ENCODE measurements around the gene KCNAB1. TPM values are rescaled to one million over a fixed set of nuclear protein-coding genes. Genes with fewer than 3 reads are reported as not detected.

KCNAB1 gene
- total and polyA plus RNA-seq, 4 donors, result 0.76 to 2.8 (median 1.0) TPM

- DNase-seq (ENCODE audit: low spot score), result no peak
- Histone ChIP-seq H3K36me3 (ENCODE audit: control insufficient read depth in 4 of 4, insufficient read depth in 3 of 4, low read depth in 1 of 4, low read length in 3 of 4) (no peaks in the 10 kb centered on the region), H3K27ac (ENCODE audit: low read depth in 1 of 2, low read length in 2 of 2) (no peak overlapping the region), H3K27me3 (ENCODE audit: control insufficient read depth in 4 of 4, insufficient read depth in 4 of 4, low read length in 3 of 4) (no peaks in the 10 kb centered on the region), H3K9me3 (ENCODE audit: control insufficient read depth in 4 of 4, low read length in 3 of 4) (no peaks in the 10 kb centered on the region), H3K4me3 (ENCODE audit: low read depth in 1 of 3, low read length in 3 of 3) (no peak overlapping the region), H3K4me1 (ENCODE audit: control insufficient read depth in 4 of 4, insufficient read depth in 4 of 4, low read length in 3 of 4) (peaks cover 0 to 6% (median 0%) of the 10 kb centered on the region in 4 donors), H3K9ac (ENCODE audit: low read depth in 1 of 2, low read length in 2 of 2) (no peak overlapping the region)
- no peak for TF ChIP-seq FOXA1 (IDR thresholded peaks at IDR 0.05)
- TF ChIP-seq ATF3 (IDR thresholded peaks at IDR 0.05), result no peak
- no peak for TF ChIP-seq REST (IDR thresholded peaks at IDR 0.05)
- TF ChIP-seq CTCF (IDR thresholded peaks at IDR 0.05; ENCODE audit: low read depth, low read length, missing input control), result no peak
- no peak for TF ChIP-seq EGR1 (IDR thresholded peaks at IDR 0.05; ENCODE audit: low read depth in 2 of 2)
- TF ChIP-seq JUND (IDR thresholded peaks at IDR 0.05), result no peak
- TF ChIP-seq YY1 (IDR thresholded peaks at IDR 0.05), result no peak
- no peak for TF ChIP-seq GABPA (IDR thresholded peaks at IDR 0.05 in 1 of 2, conservative IDR thresholded peaks at IDR 0.05 in 1 of 2)
- TF ChIP-seq TAF1 (conservative IDR thresholded peaks at IDR 0.05), result no peak
- peak; percentile 36 to 42 for TF ChIP-seq RXRA (IDR thresholded peaks at IDR 0.05)
- TF ChIP-seq FOXA2 (IDR thresholded peaks at IDR 0.05), result no peak
- peak; percentile 18 for TF ChIP-seq SP1 (IDR thresholded peaks at IDR 0.05)
- no peak for TF ChIP-seq RAD21 (IDR thresholded peaks at IDR 0.05)
- peak; percentile 57 to 60 for TF ChIP-seq HNF4A (conservative IDR thresholded peaks at IDR 0.05)
- no peak for TF ChIP-seq NR2F2 (IDR thresholded peaks at IDR 0.05)
- no peak for TF ChIP-seq ZBTB33 (IDR thresholded peaks at IDR 0.05)
- TF ChIP-seq MAX (IDR thresholded peaks at IDR 0.05), result no peak
- TF ChIP-seq HNF4G (IDR thresholded peaks at IDR 0.05), result peak; percentile 11
- 48% methylated on average over 5 of the region's 5 CpGs for WGBS
Observed at GRCh38 chr3:156586905-156587759, 466.8 kb downstream of the KCNAB1 start.

Measured in liver (tissue), 9 donors.